GM21786 (cell line): ENCODE measurements around the gene UBA52.
"Not testable (repeated sequence)": the region's sequence is repeated elsewhere in the genome, so short reads cannot be mapped to it uniquely, and the experiment has no call there.

ENCODE experiments used
- ATAC-seq: cut with Tn5 transposase; IDR thresholded peaks from one replicate; pipeline ENCODE4 v1.9.1; 2021; ENCODE audit not compliant: unreplicated experiment

UBA52 gene

GRCh38 chr19:18591735-18592385 lies 20.2 kb downstream of the UBA52 start:
- no peak for ATAC-seq

- not testable (repeated sequence) for ATAC-seq
These were observed 21.1 kb downstream of the UBA52 start for GRCh38 chr19:18592732-18593131.

GRCh38 chr19:18593367-18594095 lies 21.9 kb downstream of the UBA52 start:
- ATAC-seq, result no peak

GRCh38 chr19:18594096-18594823 lies 22.6 kb downstream of the UBA52 start:
- no peak for ATAC-seq

- ATAC-seq, result no peak
These were observed 23.2 kb downstream of the UBA52 start for GRCh38 chr19:18594824-18595373.

GRCh38 chr19:18595475-18595874 lies 23.8 kb downstream of the UBA52 start:
- no peak for ATAC-seq

GRCh38 chr19:18596752-18597157 lies 25.1 kb downstream of the UBA52 start:
- no peak for ATAC-seq

GRCh38 chr19:18597809-18598660 lies 26.4 kb downstream of the UBA52 start:
- ATAC-seq, result no peak

GRCh38 chr19:18599485-18599884 lies 27.8 kb downstream of the UBA52 start:
- ATAC-seq, result no peak

GRCh38 chr19:18600692-18601397 lies 29.2 kb downstream of the UBA52 start:
- not testable (repeated sequence) for ATAC-seq

- no peak for ATAC-seq
These were observed 30.2 kb downstream of the UBA52 start for GRCh38 chr19:18601875-18602274.

GRCh38 chr19:18603255-18603957 lies 31.7 kb downstream of the UBA52 start:
- ATAC-seq, result no peak

- ATAC-seq, result no peak
These were observed 32.5 kb downstream of the UBA52 start for GRCh38 chr19:18603958-18604819.

- ATAC-seq, result no peak
These were observed 33.1 kb downstream of the UBA52 start for GRCh38 chr19:18604820-18605159.

GRCh38 chr19:18605196-18605545 lies 33.5 kb downstream of the UBA52 start:
- no peak for ATAC-seq

GRCh38 chr19:18605546-18606280 lies 34.1 kb downstream of the UBA52 start:
- ATAC-seq, result no peak

GRCh38 chr19:18606281-18607225 lies 34.9 kb downstream of the UBA52 start, which contains the start of gene CRLF1:
Gene CRLF1 (minus strand): TSS chr19:18606799. CDS start chr19:18606656, 143 bp downstream.
- ATAC-seq, result no peak
